Measurements from ENCODE around the gene SEC62. TPM values are rescaled to one million over a fixed set of nuclear protein-coding genes. Genes with fewer than 3 reads are reported as not detected.

The SEC62 gene
- total and polyA plus RNA-seq, 2 experiments from 2014 or later, result 39.4 to 185 TPM

DNA sequence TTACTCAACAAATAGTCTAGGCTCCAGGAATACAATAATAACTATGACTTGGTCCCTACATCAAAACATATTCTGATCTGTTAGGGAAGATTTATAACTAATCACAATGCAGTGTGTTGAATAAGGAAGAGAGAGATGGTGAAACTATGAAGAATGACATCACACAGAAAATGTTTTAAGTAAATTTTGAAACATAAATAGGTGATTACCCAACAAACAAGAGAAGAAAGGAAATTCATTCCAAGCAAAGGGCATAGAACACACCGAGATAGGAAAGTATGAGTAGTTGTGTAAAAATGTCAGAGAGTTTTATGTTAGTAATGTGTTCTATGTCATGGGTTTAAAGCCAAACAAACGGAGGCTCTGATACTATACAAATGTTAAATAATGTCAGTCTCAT is 13.4 kb downstream of the SEC62 start:
- WGBS, 2 experiments (ENCODE audit: low coverage in 1 of 2, low lambda C conversion rate in 2 of 2, missing lambda C conversion rate in 2 of 2), result 11 to 18% methylated on average over 2 of the region's 2 CpGs
- peaks cover 81% of the 10 kb centered on the region for H3K36me3 ChIP-seq (ENCODE audit: low read depth)
- H3K9ac ChIP-seq, result peak overlapping the region; percentile 24; the same call in 1 of the 2 replicates
- TF ChIP-seq EZH2phosphoT487 (IDR thresholded peaks at IDR 0.05; ENCODE audit: insufficient read depth, low read depth), result no peak
- no peak for TF ChIP-seq EZH2 (IDR thresholded peaks at IDR 0.05; ENCODE audit: insufficient read depth, poor library complexity, severe bottlenecking)
- H3K4me3 ChIP-seq, result no peak overlapping the region
- H3K27me3 ChIP-seq (replicated peaks; ENCODE audit: insufficient read depth), result no peaks in the 10 kb centered on the region
- no peaks in the 10 kb centered on the region for H4K20me1 ChIP-seq (ENCODE audit: insufficient read depth)
- no peaks in the 10 kb centered on the region for H3K9me3 ChIP-seq (ENCODE audit: low read depth)
- DNase-seq, result peak; percentile 77
- H2AFZ ChIP-seq, result no peak overlapping the region
- peak overlapping the region; percentile 54 for H3K27ac ChIP-seq
- no peaks in the 10 kb centered on the region for H3K9me2 ChIP-seq (ENCODE audit: insufficient read depth)
- H3K4me1 ChIP-seq (ENCODE audit: insufficient read depth), result peaks cover 15% of the 10 kb centered on the region
- peaks cover 80% of the 10 kb centered on the region for H3K79me2 ChIP-seq (ENCODE audit: insufficient read depth)
- in situ Hi-C loops (cut with MboI), result no loop called here
- peaks cover 15% of the 10 kb centered on the region for H3F3A ChIP-seq (ENCODE audit: insufficient read depth)
- H3K4me2 ChIP-seq (ENCODE audit: unreplicated experiment), result peak overlapping the region; percentile 22

DNA sequence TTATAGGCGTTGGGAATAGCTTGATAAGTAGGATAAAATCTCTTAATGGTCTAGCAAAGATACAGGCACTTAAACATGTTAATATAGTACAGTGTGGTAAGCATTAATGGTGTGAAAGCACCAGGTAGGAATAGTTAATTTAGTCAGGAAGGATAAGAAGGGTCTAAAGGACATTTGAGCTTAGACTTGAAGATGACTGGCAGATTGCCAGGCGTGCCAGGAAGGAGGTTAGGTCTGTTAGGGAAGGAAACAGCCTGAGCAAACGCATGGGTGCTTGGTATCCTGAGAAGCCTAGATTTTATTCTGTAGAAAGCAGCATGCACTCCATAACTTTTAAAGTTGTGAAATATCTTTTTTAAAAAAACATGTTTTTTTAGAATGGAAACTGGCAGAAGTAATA is 17.7 kb downstream of the SEC62 start:
- Histone ChIP-seq H3F3A (ENCODE audit: insufficient read depth) (peaks cover 10% of the 10 kb centered on the region; the same call in 1 of the 2 replicates), H3K4me1 (ENCODE audit: insufficient read depth) (peaks cover 14% of the 10 kb centered on the region), H3K9ac (no peak overlapping the region), H3K27me3 (replicated peaks; ENCODE audit: insufficient read depth) (no peaks in the 10 kb centered on the region), H4K20me1 (ENCODE audit: insufficient read depth) (no peaks in the 10 kb centered on the region), H3K4me2 (ENCODE audit: unreplicated experiment) (no peak overlapping the region), H2AFZ (no peak overlapping the region), H3K9me2 (ENCODE audit: insufficient read depth) (no peaks in the 10 kb centered on the region), H3K27ac (no peak overlapping the region), H3K9me3 (ENCODE audit: low read depth) (no peaks in the 10 kb centered on the region), H3K36me3 (ENCODE audit: low read depth) (peaks cover 86% of the 10 kb centered on the region), H3K79me2 (ENCODE audit: insufficient read depth) (peaks cover 40% of the 10 kb centered on the region), H3K4me3 (no peak overlapping the region)
- in situ Hi-C loops (cut with MboI), result no loop called here
- DNase-seq, result no peak
- WGBS, 2 experiments (ENCODE audit: low coverage in 1 of 2, low lambda C conversion rate in 2 of 2, missing lambda C conversion rate in 2 of 2), result 94 to 96% methylated on average over 3 of the region's 3 CpGs
- TF ChIP-seq EZH2 (IDR thresholded peaks at IDR 0.05; ENCODE audit: insufficient read depth, poor library complexity, severe bottlenecking), result no peak
- no peak for TF ChIP-seq EZH2phosphoT487 (IDR thresholded peaks at IDR 0.05; ENCODE audit: insufficient read depth, low read depth)

DNA sequence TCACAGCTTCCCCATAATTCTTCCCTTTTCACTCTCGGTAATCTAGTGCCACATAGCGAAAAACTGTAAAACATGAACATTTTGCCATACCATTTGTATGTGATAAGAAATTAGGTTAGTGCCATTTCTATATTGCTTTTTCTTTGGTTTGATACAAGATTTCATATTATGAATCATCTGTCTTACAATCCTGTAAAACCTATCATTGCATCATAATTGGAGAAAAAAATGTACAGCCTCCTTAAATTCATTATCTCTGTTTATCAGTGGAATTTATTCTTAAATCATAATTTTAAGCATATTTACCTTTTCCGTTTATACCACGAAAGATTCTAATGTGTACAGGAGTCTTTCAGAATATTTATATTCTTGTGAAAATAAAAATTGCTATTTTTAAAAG is 23.8 kb downstream of the SEC62 start:
- TF ChIP-seq EZH2phosphoT487 (IDR thresholded peaks at IDR 0.05; ENCODE audit: insufficient read depth, low read depth) (no peak), EZH2 (IDR thresholded peaks at IDR 0.05; ENCODE audit: insufficient read depth, poor library complexity, severe bottlenecking) (no peak)
- Histone ChIP-seq H3K4me2 (ENCODE audit: unreplicated experiment) (no peak overlapping the region), H3K9ac (no peak overlapping the region), H3K9me2 (ENCODE audit: insufficient read depth) (no peaks in the 10 kb centered on the region), H3F3A (ENCODE audit: insufficient read depth) (peaks cover 14% of the 10 kb centered on the region; the same call in 1 of the 2 replicates), H3K4me3 (no peak overlapping the region), H3K36me3 (ENCODE audit: low read depth) (peaks cover 81% of the 10 kb centered on the region), H3K4me1 (ENCODE audit: insufficient read depth) (0 out of 2 replicates have a peak, but pooled peaks cover 5% of the 10 kb centered on the region), H3K27ac (no peak overlapping the region), H3K27me3 (replicated peaks; ENCODE audit: insufficient read depth) (no peaks in the 10 kb centered on the region), H3K9me3 (ENCODE audit: low read depth) (no peaks in the 10 kb centered on the region), H4K20me1 (ENCODE audit: insufficient read depth) (no peaks in the 10 kb centered on the region), H3K79me2 (ENCODE audit: insufficient read depth) (no peaks in the 10 kb centered on the region), H2AFZ (no peak overlapping the region)
- in situ Hi-C loops (cut with MboI), result no loop called here
- 96 to 99% methylated on average over 4 of the region's 4 CpGs for WGBS, 2 experiments (ENCODE audit: low coverage in 1 of 2, low lambda C conversion rate in 2 of 2, missing lambda C conversion rate in 2 of 2)
- no peak for DNase-seq

DNA sequence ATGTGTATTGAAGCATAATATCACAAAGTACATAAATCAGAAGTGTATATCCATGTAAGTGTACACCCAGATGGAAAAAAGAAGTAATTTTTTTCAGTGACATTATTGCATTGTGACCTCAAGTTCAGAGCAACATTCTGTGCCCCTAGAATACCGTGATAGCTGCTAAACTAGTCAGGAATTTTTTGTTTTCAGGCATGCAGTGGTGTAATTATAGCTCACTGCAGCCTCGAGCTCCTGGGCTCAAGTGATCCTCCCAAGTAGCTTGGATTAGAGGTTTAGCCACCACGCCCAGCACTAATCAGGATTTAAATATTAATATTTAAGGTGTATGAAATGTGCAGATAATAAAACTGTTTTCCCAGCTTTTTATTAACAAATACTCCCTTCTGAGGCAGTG is 25.5 kb downstream of the SEC62 start:
- no peaks in the 10 kb centered on the region for H3K9me2 ChIP-seq (ENCODE audit: insufficient read depth)
- H3K27ac ChIP-seq, result no peak overlapping the region
- H3K4me1 ChIP-seq (ENCODE audit: insufficient read depth), result 0 out of 2 replicates have a peak, but pooled peaks cover 5% of the 10 kb centered on the region
- no peaks in the 10 kb centered on the region for H3K79me2 ChIP-seq (ENCODE audit: insufficient read depth)
- in situ Hi-C loops (cut with MboI), result no loop called here
- H3K9ac ChIP-seq, result no peak overlapping the region
- H4K20me1 ChIP-seq (ENCODE audit: insufficient read depth), result no peaks in the 10 kb centered on the region
- TF ChIP-seq EZH2 (IDR thresholded peaks at IDR 0.05; ENCODE audit: insufficient read depth, poor library complexity, severe bottlenecking), result no peak
- no peak for TF ChIP-seq EZH2phosphoT487 (IDR thresholded peaks at IDR 0.05; ENCODE audit: insufficient read depth, low read depth)
- H3K4me3 ChIP-seq, result no peak overlapping the region
- H3F3A ChIP-seq (ENCODE audit: insufficient read depth), result peaks cover 29% of the 10 kb centered on the region
- no peak overlapping the region for H3K4me2 ChIP-seq (ENCODE audit: unreplicated experiment)
- WGBS, 2 experiments (ENCODE audit: low coverage in 1 of 2, low lambda C conversion rate in 2 of 2, missing lambda C conversion rate in 2 of 2), result 78 to 89% methylated on average over 3 of the region's 3 CpGs
- DNase-seq, result no peak
- H3K27me3 ChIP-seq (replicated peaks; ENCODE audit: insufficient read depth), result no peaks in the 10 kb centered on the region
- H3K9me3 ChIP-seq (ENCODE audit: low read depth), result no peaks in the 10 kb centered on the region
- peaks cover 77% of the 10 kb centered on the region for H3K36me3 ChIP-seq (ENCODE audit: low read depth)
- no peak overlapping the region for H2AFZ ChIP-seq

DNA sequence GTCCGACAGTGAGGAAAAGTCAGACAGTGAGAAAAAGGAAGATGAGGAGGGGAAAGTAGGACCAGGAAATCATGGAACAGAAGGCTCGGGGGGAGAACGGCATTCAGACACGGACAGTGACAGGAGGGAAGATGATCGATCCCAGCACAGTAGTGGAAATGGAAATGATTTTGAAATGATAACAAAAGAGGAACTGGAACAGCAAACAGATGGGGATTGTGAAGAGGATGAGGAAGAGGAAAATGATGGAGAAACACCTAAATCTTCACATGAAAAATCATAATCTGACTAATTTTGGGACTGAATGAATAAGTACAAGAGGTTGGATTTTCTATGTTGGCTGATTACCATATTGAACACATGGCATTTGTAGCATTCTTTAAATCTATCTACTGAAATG is 26.2 kb downstream of the SEC62 start:
- Histone ChIP-seq H4K20me1 (ENCODE audit: insufficient read depth) (no peaks in the 10 kb centered on the region), H3K79me2 (ENCODE audit: insufficient read depth) (no peaks in the 10 kb centered on the region), H3K4me3 (no peak overlapping the region), H3K27me3 (replicated peaks; ENCODE audit: insufficient read depth) (no peaks in the 10 kb centered on the region), H3K36me3 (ENCODE audit: low read depth) (peaks cover 71% of the 10 kb centered on the region), H3K4me2 (ENCODE audit: unreplicated experiment) (no peak overlapping the region), H3K9me2 (ENCODE audit: insufficient read depth) (no peaks in the 10 kb centered on the region), H3K4me1 (ENCODE audit: insufficient read depth) (0 out of 2 replicates have a peak, but pooled peaks cover 5% of the 10 kb centered on the region), H3K9ac (no peak overlapping the region), H3K9me3 (ENCODE audit: low read depth) (no peaks in the 10 kb centered on the region), H3F3A (ENCODE audit: insufficient read depth) (peaks cover 35% of the 10 kb centered on the region), H3K27ac (no peak overlapping the region), H2AFZ (no peak overlapping the region)
- 98 to 99% methylated on average over 5 of the region's 5 CpGs for WGBS, 2 experiments (ENCODE audit: low coverage in 1 of 2, low lambda C conversion rate in 2 of 2, missing lambda C conversion rate in 2 of 2)
- TF ChIP-seq EZH2 (IDR thresholded peaks at IDR 0.05; ENCODE audit: insufficient read depth, poor library complexity, severe bottlenecking), result no peak
- no peak for TF ChIP-seq EZH2phosphoT487 (IDR thresholded peaks at IDR 0.05; ENCODE audit: insufficient read depth, low read depth)
- in situ Hi-C loops (cut with MboI), result no loop called here
- DNase-seq, result no peak
